H1 (cell line): ENCODE results near the gene CHCHD6. TPM values are rescaled to one million over a fixed set of nuclear protein-coding genes. Genes with fewer than 3 reads are reported as not detected.

Experiments used
- CTCF ChIA-PET: fragments of 300-600 bp; sonication (Branson Sonifier 250); formaldehyde crosslinking; loops from one replicate; lab custom pipeline; 2021; ENCODE audit not compliant: partially characterized antibody; lab: Charles Lee
- POLR2A ChIA-PET: fragments of 300-600 bp; sonication (Branson Sonifier 250); formaldehyde crosslinking; loops from one replicate; lab custom pipeline; 2021; ENCODE audit warnings: inconsistent platforms; ENCODE audit not compliant: partially characterized antibody; lab: Charles Lee
- DNase-seq, 2 experiments: peaks; one replicate each; pipeline versions ENCODE4 v3.0.0 to v3.0.0-alpha.2; 2010 to 2022; ENCODE audit warnings: low spot score in 2 of 2, low read depth in 1 of 2, mixed read lengths in 1 of 2
- FAIRE-seq: peaks from 2 replicates; lab custom pipeline; 2011; peaks lifted over from hg19 to GRCh38; lab: Jason Lieb, UNC
- H2AFZ ChIP-seq: 2 replicates; pipeline ENCODE4 v1.8.1; 2012; ENCODE audit warnings: low read length, inconsistent platforms
- H2AK5ac ChIP-seq: 2 replicates; pipeline ENCODE4 v1.6.1; 2013; ENCODE audit warnings: low read depth, low read length
- H2BK120ac ChIP-seq: replicated peaks from 2 replicates; pipeline ENCODE3; 2013; ENCODE audit warnings: low read depth, low read length, inconsistent platforms
- H2BK12ac ChIP-seq: 2 replicates; pipeline ENCODE4 v1.6.1; 2013; ENCODE audit warnings: low read depth, low read length
- H2BK15ac ChIP-seq: 2 replicates; pipeline ENCODE4 v1.6.1; 2013; ENCODE audit warnings: low read length
- H2BK20ac ChIP-seq: 2 replicates; pipeline ENCODE4 v1.6.1; 2013; ENCODE audit warnings: low read length
- H2BK5ac ChIP-seq: 2 replicates; pipeline ENCODE4 v1.6.1; 2013; ENCODE audit warnings: low read depth, low read length
- H3K14ac ChIP-seq: 2 replicates; pipeline ENCODE4 v1.6.1; 2013; ENCODE audit warnings: inconsistent platforms; ENCODE audit not compliant: insufficient read length
- H3K18ac ChIP-seq: 2 replicates; pipeline ENCODE4 v1.6.1; 2013; ENCODE audit warnings: low read length; ENCODE audit errors: extremely low read depth
- H3K23ac ChIP-seq: 2 replicates; pipeline ENCODE4 v1.6.1; 2013; ENCODE audit warnings: inconsistent platforms; ENCODE audit not compliant: insufficient read length
- H3K23me2 ChIP-seq: 2 replicates; pipeline ENCODE4 v1.6.1; 2013; ENCODE audit warnings: low read depth, low read length
- H3K27ac ChIP-seq: 2 replicates; pipeline ENCODE4 v1.6.1; 2011; ENCODE audit warnings: low read depth, low read length, inconsistent platforms
- H3K27me3 ChIP-seq, 4 experiments: replicated peaks in 1 of 4; 1 replicate in 1 of 4; 2 replicates in 3 of 4; pipeline versions ENCODE4 v1.6.1 to v1.8.1; 2011 to 2013; ENCODE audit warnings: low read length in 3 of 4, mild to moderate bottlenecking in 3 of 4, inconsistent platforms in 2 of 4, mixed read lengths in 2 of 4, moderate library complexity in 1 of 4; ENCODE audit not compliant: control insufficient read depth in 3 of 4, insufficient read depth in 3 of 4; ENCODE audit errors: extremely low read depth in 1 of 4
- H3K36me3 ChIP-seq, 4 experiments: 2 replicates each; pipeline versions ENCODE4 v1.6.1 to v1.8.1; 2011 to 2013; ENCODE audit warnings: mild to moderate bottlenecking in 4 of 4, low read length in 3 of 4, moderate library complexity in 2 of 4, control low read depth in 1 of 4, inconsistent platforms in 1 of 4; ENCODE audit not compliant: insufficient read depth in 4 of 4, control insufficient read depth in 2 of 4
- H3K4ac ChIP-seq: replicated peaks from 2 replicates; pipeline ENCODE3; 2013; ENCODE audit warnings: low read length, low read depth, mixed read lengths, inconsistent platforms; ENCODE audit not compliant: insufficient read length
- H3K4me1 ChIP-seq, 4 experiments: replicated peaks in 1 of 4; 1 replicate in 1 of 4; 2 replicates in 3 of 4; pipeline versions ENCODE4 v1.6.1 to v1.8.1; 2011 to 2013; ENCODE audit warnings: low read length in 3 of 4, inconsistent platforms in 2 of 4, mixed read lengths in 1 of 4; ENCODE audit not compliant: insufficient read depth in 4 of 4, control insufficient read depth in 3 of 4
- H3K4me2 ChIP-seq, 2 experiments: 2 replicates each; pipeline versions ENCODE4 v1.6.1 to v1.8.1; 2011 to 2013; ENCODE audit warnings: low read depth in 2 of 2, low read length in 2 of 2, control low read depth in 1 of 2, inconsistent platforms in 1 of 2, mild to moderate bottlenecking in 1 of 2; ENCODE audit not compliant: insufficient read depth in 1 of 2
- H3K4me3 ChIP-seq, 4 experiments: fragments of 200-600, 300-600 bp in 1 of 4; sonication (generic), shearing (Covaris generic), sonication (Bioruptor Twin) in 1 of 4; 2 replicates each; pipeline versions ENCODE4 v1.5.1 to v1.8.1; 2011 to 2016; ENCODE audit warnings: low read length in 4 of 4, low read depth in 3 of 4, control low read depth in 2 of 4, inconsistent platforms in 2 of 4, mild to moderate bottlenecking in 2 of 4, mixed read lengths in 1 of 4, moderate library complexity in 1 of 4; ENCODE audit not compliant: insufficient read depth in 2 of 4; ENCODE audit errors: extremely low read depth in 1 of 4
- H3K56ac ChIP-seq: replicated peaks from 2 replicates; pipeline ENCODE3; 2013; ENCODE audit warnings: low read depth, mild to moderate bottlenecking, mixed read lengths, low read length, inconsistent platforms; ENCODE audit not compliant: insufficient read length
- H3K79me1 ChIP-seq: 2 replicates; pipeline ENCODE4 v1.6.1; 2013; ENCODE audit warnings: low read depth, low read length, control low read depth
- H3K79me2 ChIP-seq, 2 experiments: 2 replicates each; pipeline versions ENCODE4 v1.6.1 to v1.8.1; 2012 to 2013; ENCODE audit warnings: low read length in 2 of 2, mild to moderate bottlenecking in 2 of 2, inconsistent platforms in 1 of 2; ENCODE audit not compliant: insufficient read depth in 2 of 2, control insufficient read depth in 1 of 2
- H3K9ac ChIP-seq, 4 experiments: replicated peaks in 1 of 4; 1 replicate in 1 of 4; 2 replicates in 3 of 4; pipeline versions ENCODE4 v1.6.1 to v1.8.1; 2011 to 2013; ENCODE audit warnings: low read depth in 3 of 4, low read length in 3 of 4, control low read depth in 2 of 4, mild to moderate bottlenecking in 2 of 4, moderate library complexity in 2 of 4, inconsistent platforms in 1 of 4; ENCODE audit errors: extremely low read depth in 1 of 4
- H3K9me3 ChIP-seq, 2 experiments: 2 replicates each; pipeline versions ENCODE4 v1.6.1 to v1.8.1; 2012 to 2013; ENCODE audit warnings: mild to moderate bottlenecking in 2 of 2, moderate library complexity in 2 of 2, control low read depth in 1 of 2, inconsistent platforms in 1 of 2, low read depth in 1 of 2, low read length in 1 of 2, mixed read lengths in 1 of 2; ENCODE audit not compliant: insufficient read depth in 2 of 2
- H4K20me1 ChIP-seq, 2 experiments: replicated peaks in 1 of 2; 2 replicates each; pipeline versions ENCODE3 to v1.8.1; 2011 to 2013; ENCODE audit warnings: inconsistent platforms in 2 of 2, low read length in 2 of 2, mild to moderate bottlenecking in 1 of 2; ENCODE audit not compliant: insufficient read depth in 2 of 2, control insufficient read depth in 1 of 2
- H4K5ac ChIP-seq: 2 replicates; pipeline ENCODE4 v1.6.1; 2013; ENCODE audit warnings: low read length, low read depth, mixed read lengths, inconsistent platforms; ENCODE audit not compliant: insufficient read length
- H4K8ac ChIP-seq: 2 replicates; pipeline ENCODE4 v1.8.0; 2013; ENCODE audit warnings: mild to moderate bottlenecking, moderate library complexity, low read length, inconsistent platforms; ENCODE audit not compliant: insufficient read depth; ENCODE audit errors: extremely low read depth
- H4K91ac ChIP-seq: replicated peaks from 2 replicates; pipeline ENCODE3; 2013; ENCODE audit warnings: low read length, mixed read lengths, inconsistent platforms; ENCODE audit not compliant: insufficient read length
- BRCA1 ChIP-seq: IDR thresholded peaks from 2 replicates; pipeline ENCODE4 v1.6.1; 2012; ENCODE audit warnings: low read depth, low read length, improper control_type of control experiment
- CEBPB ChIP-seq: IDR thresholded peaks from 2 replicates; pipeline ENCODE4 v1.6.1; 2012; ENCODE audit warnings: low read depth, low read length
- CREB1 ChIP-seq: IDR thresholded peaks from 2 replicates; pipeline ENCODE4 v1.6.1; 2012; ENCODE audit warnings: inconsistent platforms
- GTF2F1 ChIP-seq: IDR thresholded peaks from 2 replicates; pipeline ENCODE4 v1.6.1; 2012; ENCODE audit warnings: low read depth, low read length, improper control_type of control experiment, borderline replicate concordance
- JUN ChIP-seq: IDR thresholded peaks from 2 replicates; pipeline ENCODE4 v1.6.1; 2011; ENCODE audit warnings: low read depth, mild to moderate bottlenecking, improper control_type of control experiment, low read length
- MAX ChIP-seq: IDR thresholded peaks from 2 replicates; pipeline ENCODE4 v1.6.1; 2012; ENCODE audit warnings: inconsistent platforms
- SIN3A ChIP-seq, 2 experiments: IDR thresholded peaks in 1 of 2; conservative IDR thresholded peaks in 1 of 2; 2 replicates each; pipeline ENCODE4 v1.6.1; 2011 to 2012; ENCODE audit warnings: low read length in 2 of 2, improper control_type of control experiment in 1 of 2, low read depth in 1 of 2, mild to moderate bottlenecking in 1 of 2
- SP1 ChIP-seq: IDR thresholded peaks from 2 replicates; pipeline ENCODE4 v1.6.1; 2011; ENCODE audit warnings: low read depth, low read length
- SP4 ChIP-seq: IDR thresholded peaks from 2 replicates; pipeline ENCODE4 v1.6.1; 2012; ENCODE audit warnings: low read length, inconsistent platforms
- SUZ12 ChIP-seq: fragments of 200-600 bp; sonication (generic); IDR thresholded peaks from 2 replicates; pipeline ENCODE4 v1.6.1; 2012; ENCODE audit warnings: mild to moderate bottlenecking, inconsistent platforms, low read length, moderate library complexity, mixed read lengths
- TAF7 ChIP-seq: optimal IDR thresholded peaks from 2 replicates; pipeline ENCODE3; 2011; ENCODE audit warnings: low read depth, mild to moderate bottlenecking, inconsistent platforms, low read length, moderate library complexity, borderline replicate concordance
- WGBS, 2 experiments: shearing (Covaris generic) in 1 of 2; methylation state at CpG; one replicate each; pipeline versions ENCODE4 v1.1.6 to v1.1.7; 2013 to 2015; ENCODE audit warnings: low lambda C conversion rate in 2 of 2, mixed read lengths in 2 of 2, inconsistent platforms in 1 of 2, low coverage in 1 of 2, missing lambda C conversion rate in 1 of 2; ENCODE audit not compliant: insufficient replicate concordance in 2 of 2, insufficient coverage in 1 of 2, insufficient read length in 1 of 2; ENCODE audit errors: extremely low coverage in 1 of 2, missing lambda C conversion rate in 1 of 2; 5-methylcytosine and 5-hydroxymethylcytosine counted together
- polyA plus RNA-seq, 7 experiments: library from polyadenylated mRNA; depleted of rRNA in 3 of 7; stranded (reverse) in 5 of 7; unstranded in 2 of 7; fragments of >200 nt in 5 of 7; fragments of 200-250 nt in 2 of 7; gene quantifications; 1 replicate in 5 of 7; 2 replicates in 1 of 7; 4 replicates in 1 of 7; pipeline versions ENCODE4 v1.2.1 to v1.2.3, GENCODE V29; 2011 to 2013; ENCODE audit warnings: missing spikeins in 2 of 7, mixed read lengths in 2 of 7
- total RNA-seq: library from RNA; stranded (reverse); fragmentation: NEBNext Ultra II Directional; extraction: Animal tissue kit (Norgen Biotek cat#: 25700); gene quantifications from 2 replicates; pipeline ENCODE4 v1.2.1, GENCODE V29; 2021

The CHCHD6 gene
- total and polyA plus RNA-seq, 2 of the 8 experiments (the other 6 are each of a cell fraction or from before 2014, with no cell fraction given), result 32.4 to 37.6 TPM

- Histone ChIP-seq H3K9ac (no peak overlapping the region), H3K23ac (no peak overlapping the region), H2AK5ac (no peak overlapping the region), H3K18ac (no peak overlapping the region), H3K4me3 (no peak overlapping the region), H2BK12ac (no peak overlapping the region), H2BK120ac (no peak overlapping the region), H2BK15ac (no peak overlapping the region), H3K79me1 (no peaks in the 10 kb centered on the region), H4K8ac (no peak overlapping the region), H3K27ac (no peak overlapping the region), H3K9me3 (no peaks in the 10 kb centered on the region), H3K4me2 (no peak overlapping the region), H2BK5ac (no peak overlapping the region), H3K36me3 (no peaks in the 10 kb centered on the region), H4K5ac (no peak overlapping the region), H3K14ac (no peak overlapping the region), H3K56ac (no peak overlapping the region), H3K27me3 (peaks cover 2 to 19% (median 14%) of the 10 kb centered on the region in 4 experiments; a peak in 6 of 7 replicates), H2BK20ac (no peak overlapping the region), H2AFZ (no peak overlapping the region), H4K20me1 (no peaks in the 10 kb centered on the region), H3K4me1 (peaks cover 0 to 10% (median 6%) of the 10 kb centered on the region in 4 experiments; a peak in 5 of 7 replicates), H3K79me2 (no peaks in the 10 kb centered on the region), H4K91ac (no peak overlapping the region), H3K23me2 (no peaks in the 10 kb centered on the region), H3K4ac (no peak overlapping the region)
- ChIA-PET POLR2A (no interaction called here), CTCF (interaction anchor here (0.6 to 3.3 kb wide), 18 partner anchors 10 to 460 kb away, joined by 3 to 19 read pairs (median 4); partner anchors contain the start of gene CHCHD6)
- 84% methylated on average over 4 of the region's 4 CpGs; no CpG with 5 or more reads in 1 of the 2 experiments for WGBS, 2 experiments
- no peak for FAIRE-seq
- peak in 1 of 2 experiments; percentile 27 for DNase-seq
- no peak for TF ChIP-seq SP1
- no peak for TF ChIP-seq TAF7
- no peak for TF ChIP-seq CEBPB
- TF ChIP-seq CREB1, result no peak
- no peak for TF ChIP-seq BRCA1
- no peak for TF ChIP-seq MAX
- no peak for TF ChIP-seq SIN3A (conservative IDR thresholded peaks at IDR 0.05 in 1 of 2, IDR thresholded peaks at IDR 0.05 in 1 of 2; ENCODE audit: low read depth in 1 of 2, low read length in 2 of 2)
- TF ChIP-seq SUZ12, result no peak
- TF ChIP-seq JUN, result no peak
- no peak for TF ChIP-seq GTF2F1
- no peak for TF ChIP-seq SP4
Measured at GRCh38 chr3:126680667-126681055, 23.4 kb upstream of the CHCHD6 start.
